NCI-H1105 (cell line): ENCODE results near the gene DOHH.

ENCODE experiments used
- DNase-seq: peaks from one replicate; lab custom pipeline; 2025; lab: John Stamatoyannopoulos, UW

The DOHH gene

GRCh38 chr19:3503036-3503572 is 2.6 kb upstream of the DOHH start:
- DNase-seq: no peak

GRCh38 chr19:3501780-3502179 is 1.3 kb upstream of the DOHH start:
- DNase-seq: no peak

- DNase-seq: no peak
Observed at GRCh38 chr19:3499738-3500428, 591 bp downstream of the DOHH start.

GRCh38 chr19:3497757-3498520 is 2.5 kb downstream of the DOHH start:
- no peak for DNase-seq

GRCh38 chr19:3496392-3497273 is 3.8 kb downstream of the DOHH start:
- no peak for DNase-seq

- no peak for DNase-seq
Observed at GRCh38 chr19:3494559-3494958, 5.9 kb downstream of the DOHH start.

GRCh38 chr19:3494051-3494450 is 6.4 kb downstream of the DOHH start:
- no peak for DNase-seq

GRCh38 chr19:3493651-3494050 is 6.8 kb downstream of the DOHH start:
- DNase-seq: no peak

GRCh38 chr19:3492919-3493318 is 7.6 kb downstream of the DOHH start:
- DNase-seq: no peak

- no peak for DNase-seq
Observed at GRCh38 chr19:3492131-3492839, 8.2 kb downstream of the DOHH start.

GRCh38 chr19:3491396-3492119 is 8.9 kb downstream of the DOHH start:
- DNase-seq: no peak

GRCh38 chr19:3483226-3483628 is 17.2 kb downstream of the DOHH start, which contains the start of gene SMIM44:
SMIM44 (minus strand) TSS chr19:3483441; CDS start chr19:3483403, 38 bp downstream.
- no peak for DNase-seq

GRCh38 chr19:3482507-3483225 is 17.8 kb downstream of the DOHH start:
- DNase-seq: no peak

- no peak for DNase-seq
Observed at GRCh38 chr19:3481241-3482090, 19.0 kb downstream of the DOHH start.

GRCh38 chr19:3480383-3481091 is 19.9 kb downstream of the DOHH start, which contains the start of gene SMIM24:
SMIM24 (minus strand) TSS chr19:3480525; CDS start chr19:3480463, 62 bp downstream.
- DNase-seq: no peak

GRCh38 chr19:3479834-3480215 is 20.6 kb downstream of the DOHH start:
- DNase-seq: no peak

GRCh38 chr19:3479177-3479833 is 21.2 kb downstream of the DOHH start:
- no peak for DNase-seq
